Gastroesophageal sphincter (tissue), 4 donors: ENCODE results near the gene IL18R1. TPM values are rescaled to one million over a fixed set of nuclear protein-coding genes. Genes with fewer than 3 reads are reported as not detected.

ENCODE experiments used
- ATAC-seq: fragments of 150-250 bp; one replicate; pipeline ENCODE4 v1.9.1; 2016; ENCODE audit warnings: mild to moderate bottlenecking, moderate library complexity
- H3K27ac ChIP-seq, 4 donors: fragments of 200-600 bp; sonication (generic) in 3 of 4; 1 replicate in 3 of 4; 2 replicates in 1 of 4; pipeline ENCODE4 v1.5.1; 2016 to 2019
- H3K27me3 ChIP-seq: fragments of 200-600 bp; sonication (generic); one replicate; pipeline ENCODE4 v1.5.1; 2019
- H3K36me3 ChIP-seq, 2 donors: fragments of 200-600 bp; sonication (generic); one replicate each; pipeline ENCODE4 v1.5.1; 2019; ENCODE audit warnings: control low read depth in 1 of 2
- H3K4me1 ChIP-seq, 3 donors: fragments of 200-600 bp; sonication (generic); 1 replicate in 2 of 3; 2 replicates in 1 of 3; pipeline ENCODE4 v1.5.1; 2016 to 2019; ENCODE audit warnings: control low read depth in 2 of 3
- H3K4me3 ChIP-seq, 2 donors: fragments of 200-600 bp; sonication (generic); one replicate each; pipeline ENCODE4 v1.5.1; 2019; ENCODE audit warnings: mild to moderate bottlenecking in 1 of 2, moderate library complexity in 1 of 2
- H3K9me3 ChIP-seq, 3 donors: fragments of 200-600 bp; sonication (generic); one replicate each; pipeline ENCODE4 v1.5.1; 2017 to 2019; ENCODE audit warnings: control low read depth in 2 of 3
- EP300 ChIP-seq: sonication (generic); formaldehyde crosslinking; IDR thresholded peaks from one replicate; pipeline ENCODE4 v1.6.1; 2017; ENCODE audit warnings: antibody characterized with exemption, mild to moderate bottlenecking
- POLR2A ChIP-seq, 2 donors: fragments of 450-650 bp; IDR thresholded peaks; one replicate each; pipeline ENCODE4 v1.6.1; 2017; ENCODE audit warnings: antibody characterized with exemption in 2 of 2, mild to moderate bottlenecking in 2 of 2, moderate library complexity in 1 of 2
- POLR2AphosphoS5 ChIP-seq: sonication (generic); formaldehyde crosslinking; IDR thresholded peaks from one replicate; pipeline ENCODE4 v1.6.1; 2017; ENCODE audit warnings: antibody characterized with exemption
- WGBS, 2 donors: methylation state at CpG; one replicate each; pipeline ENCODE4 v1.1.5; 2018; ENCODE audit warnings: low coverage in 1 of 2; 5-methylcytosine and 5-hydroxymethylcytosine counted together
- total RNA-seq, 4 donors: library from RNA; depleted of rRNA; stranded (reverse); fragments of >200 nt; gene quantifications; one replicate each; pipeline ENCODE4 v1.1.0, GENCODE V29; 2016
- TF ChIP-seq, protein P1 (sequence below), 4 experiments: fragments of 200-600 bp in 2 of 4; fragments of 450-650 bp in 2 of 4; sonication (generic) in 1 of 4; IDR thresholded peaks; one replicate each; pipeline ENCODE4 v1.5.1; 2017 to 2019; ENCODE audit warnings: antibody characterized with exemption in 4 of 4, mild to moderate bottlenecking in 2 of 4, moderate library complexity in 2 of 4

The IL18R1 gene
- total RNA-seq: 10 to 100 TPM in 1 of 4 donors, 1 to 10 TPM in 3; 2.1 to 14.9 (median 5.0) TPM

DNA sequence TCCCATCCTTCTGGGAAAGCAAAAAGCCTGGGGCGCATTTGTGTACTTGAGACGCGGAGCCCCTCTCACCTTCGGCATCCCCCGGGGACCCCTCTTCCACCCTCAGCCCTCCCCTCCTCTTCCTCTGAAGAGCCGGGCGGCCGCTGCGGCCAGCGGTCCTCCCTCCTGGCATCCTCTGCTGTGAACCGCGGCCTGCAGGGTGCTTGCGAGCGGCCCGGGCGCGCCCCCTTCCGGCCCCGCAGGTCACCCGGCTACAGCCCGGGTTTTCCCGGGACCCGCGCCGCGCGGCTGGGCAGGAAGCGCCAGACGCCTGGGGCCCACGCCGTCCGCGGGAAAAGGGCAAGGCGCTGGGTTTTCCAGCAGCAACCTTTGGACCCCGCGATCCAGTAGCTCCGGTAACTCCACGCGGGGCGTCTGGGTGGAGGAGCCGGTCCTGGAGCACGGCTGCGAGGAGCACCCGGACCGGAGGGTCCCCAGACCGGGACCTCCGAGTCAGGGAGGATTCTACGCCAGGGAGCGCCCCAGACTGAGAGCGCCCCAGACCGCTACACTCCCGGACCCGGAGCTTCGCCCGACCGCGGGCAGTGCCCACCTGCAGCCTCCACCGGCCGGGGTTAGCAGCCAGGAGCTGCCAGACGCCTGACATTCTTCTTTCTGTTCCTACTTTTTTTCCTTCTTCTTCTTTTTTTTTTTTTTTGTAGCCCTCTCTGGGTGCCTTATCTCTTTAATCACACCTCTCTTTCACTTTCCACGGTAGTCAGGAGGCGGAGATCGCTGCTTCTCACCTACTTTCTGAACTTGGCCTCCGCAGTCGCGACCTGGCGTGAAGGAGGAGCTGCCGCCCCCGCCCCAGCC, at the start of gene IL18R1:
IL18R1 (plus strand) TSS at position 271 of the 855 bp plus-strand sequence. CDS start 6,865 bp downstream, outside the sequence.
- TF ChIP-seq, protein P1, sequence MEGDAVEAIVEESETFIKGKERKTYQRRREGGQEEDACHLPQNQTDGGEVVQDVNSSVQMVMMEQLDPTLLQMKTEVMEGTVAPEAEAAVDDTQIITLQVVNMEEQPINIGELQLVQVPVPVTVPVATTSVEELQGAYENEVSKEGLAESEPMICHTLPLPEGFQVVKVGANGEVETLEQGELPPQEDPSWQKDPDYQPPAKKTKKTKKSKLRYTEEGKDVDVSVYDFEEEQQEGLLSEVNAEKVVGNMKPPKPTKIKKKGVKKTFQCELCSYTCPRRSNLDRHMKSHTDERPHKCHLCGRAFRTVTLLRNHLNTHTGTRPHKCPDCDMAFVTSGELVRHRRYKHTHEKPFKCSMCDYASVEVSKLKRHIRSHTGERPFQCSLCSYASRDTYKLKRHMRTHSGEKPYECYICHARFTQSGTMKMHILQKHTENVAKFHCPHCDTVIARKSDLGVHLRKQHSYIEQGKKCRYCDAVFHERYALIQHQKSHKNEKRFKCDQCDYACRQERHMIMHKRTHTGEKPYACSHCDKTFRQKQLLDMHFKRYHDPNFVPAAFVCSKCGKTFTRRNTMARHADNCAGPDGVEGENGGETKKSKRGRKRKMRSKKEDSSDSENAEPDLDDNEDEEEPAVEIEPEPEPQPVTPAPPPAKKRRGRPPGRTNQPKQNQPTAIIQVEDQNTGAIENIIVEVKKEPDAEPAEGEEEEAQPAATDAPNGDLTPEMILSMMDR (IDR thresholded peaks at IDR 0.05): peak; percentile 48 to 87 (median 64)
- TF ChIP-seq POLR2AphosphoS5: no peak
- peak within 1 kb of the TSS; percentile 48 to 67 for H3K4me3 ChIP-seq
- H3K27ac ChIP-seq: peak within 1 kb of the TSS in 2 of 4 donors; percentile 44 to 75
- peak; percentile 96 for ATAC-seq
- WGBS, 2 donors: 0 to 2% methylated on average over 18 to 25 of the region's 69 CpGs
- H3K4me1 ChIP-seq: peaks cover 0 to 15% (median 3%) of the 10 kb centered on the region in 3 donors
- no peaks in the 10 kb centered on the region for H3K9me3 ChIP-seq
- no peaks in the 10 kb centered on the region for H3K36me3 ChIP-seq
- H3K27me3 ChIP-seq: peaks cover 3% of the 10 kb centered on the region

- no peak for ATAC-seq
- TF ChIP-seq POLR2A (IDR thresholded peaks at IDR 0.05): no peak
- TF ChIP-seq, protein P1 (IDR thresholded peaks at IDR 0.05): no peak
- no peak for TF ChIP-seq EP300
- no peak for TF ChIP-seq POLR2AphosphoS5
- Histone ChIP-seq H3K36me3 (no peaks in the 10 kb centered on the region), H3K27me3 (peaks cover 29% of the 10 kb centered on the region), H3K9me3 (no peaks in the 10 kb centered on the region), H3K4me3 (no peak overlapping the region), H3K4me1 (no peaks in the 10 kb centered on the region), H3K27ac (no peak overlapping the region)
- 40 to 56% methylated on average over 1 of the region's 1 CpG for WGBS, 2 donors
Observed at GRCh38 chr2:102306125-102306524, 49.5 kb upstream of the IL18R1 start.

- ATAC-seq: no peak
- H3K4me3 ChIP-seq: no peak within 1 kb of the TSS
- H3K27me3 ChIP-seq: peaks cover 16% of the 10 kb centered on the region
- no peaks in the 10 kb centered on the region for H3K36me3 ChIP-seq
- WGBS, 2 donors: 52 to 85% methylated on average over 4 of the region's 5 CpGs
- no peaks in the 10 kb centered on the region for H3K4me1 ChIP-seq
- TF ChIP-seq POLR2AphosphoS5: no peak
- TF ChIP-seq POLR2A (IDR thresholded peaks at IDR 0.05): no peak
- TF ChIP-seq, protein P1 (IDR thresholded peaks at IDR 0.05): no peak
- no peak for TF ChIP-seq EP300
- H3K27ac ChIP-seq: no peak within 1 kb of the TSS
- H3K9me3 ChIP-seq: no peaks in the 10 kb centered on the region
Observed at GRCh38 chr2:102310964-102311640, 44.5 kb upstream of the IL18R1 start, which contains the start of gene IL1RL1. TSS of gene IL1RL1 (plus strand) at chr2:102311563. CDS start at chr2:102338265, 26,702 bp downstream.

- no peaks in the 10 kb centered on the region for H3K4me1 ChIP-seq
- no peak for ATAC-seq
- 86 to 92% methylated on average over 1 to 2 of the region's 2 CpGs for WGBS, 2 donors
- TF ChIP-seq, protein P1 (IDR thresholded peaks at IDR 0.05): no peak
- TF ChIP-seq POLR2AphosphoS5 (no peak), EP300 (no peak), POLR2A (IDR thresholded peaks at IDR 0.05) (no peak)
- H3K9me3 ChIP-seq: no peaks in the 10 kb centered on the region
- no peaks in the 10 kb centered on the region for H3K36me3 ChIP-seq
- H3K27me3 ChIP-seq: peaks cover 11% of the 10 kb centered on the region
- no peak overlapping the region for H3K4me3 ChIP-seq
- no peak overlapping the region for H3K27ac ChIP-seq
Observed at GRCh38 chr2:102313025-102313424, 42.6 kb upstream of the IL18R1 start.
